ENCODE results near the gene CTNNA2.

The CTNNA2 gene

DNA sequence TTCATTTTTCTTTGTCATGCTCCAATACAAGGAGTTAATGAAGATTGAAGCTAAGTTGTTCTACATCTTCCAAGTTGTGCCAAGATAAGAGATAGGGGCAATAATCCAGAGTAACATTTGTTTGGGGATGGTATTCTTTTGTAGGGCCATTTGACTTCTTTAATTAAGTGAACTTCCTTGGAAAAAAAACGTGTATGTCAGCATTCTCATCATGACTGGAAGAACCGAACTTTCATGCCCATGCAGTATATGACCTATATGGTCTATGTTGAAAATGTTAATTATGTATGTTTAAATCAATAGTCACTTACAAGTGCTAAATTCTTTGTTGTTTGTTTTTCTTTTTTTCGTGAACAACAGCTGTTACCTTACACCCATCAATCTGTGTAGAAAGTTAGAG is 1111.2 kb downstream of the CTNNA2 start:
- no peak for DNase-seq (ENCODE audit: low read depth)
- no peak for TF ChIP-seq CTCF (IDR thresholded peaks at IDR 0.05; ENCODE audit: control insufficient read depth, extremely low read depth, insufficient read depth)
- no peak overlapping the region for H3K4me3 ChIP-seq (ENCODE audit: low read depth, low read length)

DNA sequence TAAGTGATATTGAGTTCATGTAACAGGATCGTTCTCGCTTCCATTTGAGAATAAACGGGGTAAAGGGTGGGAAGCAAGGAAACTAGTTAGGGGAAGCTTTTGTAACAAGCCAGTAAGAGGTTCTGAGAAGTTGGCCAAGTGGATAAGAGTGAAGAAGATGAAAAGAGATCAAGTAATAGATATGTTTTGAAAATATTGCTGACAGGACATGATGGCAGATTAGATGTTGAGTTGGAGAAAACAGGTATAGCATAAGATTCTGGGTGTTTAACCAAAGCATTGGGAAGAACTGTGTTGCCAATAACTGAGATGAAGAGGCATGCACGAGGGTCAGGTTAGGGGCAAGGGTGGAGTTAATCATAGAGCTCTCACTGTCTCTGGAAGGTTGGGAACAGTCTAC is 1121.7 kb downstream of the CTNNA2 start:
- TF ChIP-seq CTCF (IDR thresholded peaks at IDR 0.05; ENCODE audit: control insufficient read depth, extremely low read depth, insufficient read depth) = no peak
- H3K4me3 ChIP-seq (ENCODE audit: low read depth, low read length) = no peak overlapping the region
- no peak for DNase-seq (ENCODE audit: low read depth)

- no peak for DNase-seq (ENCODE audit: low read depth)
- no peak overlapping the region for H3K4me3 ChIP-seq (ENCODE audit: low read depth, low read length)
- TF ChIP-seq CTCF (IDR thresholded peaks at IDR 0.05; ENCODE audit: control insufficient read depth, extremely low read depth, insufficient read depth) = no peak
These were observed 1125.9 kb downstream of the CTNNA2 start for GRCh38 chr2:80638783-80639182.

DNA sequence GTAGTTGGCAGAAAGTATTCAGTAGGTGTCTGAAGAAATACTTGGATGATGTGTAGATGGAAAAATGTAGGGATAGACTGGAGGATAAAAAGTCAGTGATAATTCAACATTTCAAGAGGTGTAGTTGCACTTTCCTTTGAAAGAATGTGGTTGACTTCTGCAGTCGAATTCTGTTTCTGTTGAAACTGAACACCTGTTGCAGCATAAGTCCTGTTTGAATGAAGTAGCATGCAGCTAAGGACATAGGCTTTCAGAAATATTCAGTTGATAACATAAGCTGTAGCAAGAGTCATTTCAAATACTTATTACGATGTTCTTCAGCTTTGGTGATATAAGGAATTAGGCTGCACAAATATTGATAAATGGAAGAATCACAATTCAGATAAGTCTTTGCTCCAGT is 1129.6 kb downstream of the CTNNA2 start:
- TF ChIP-seq CTCF (IDR thresholded peaks at IDR 0.05; ENCODE audit: control insufficient read depth, extremely low read depth, insufficient read depth) = no peak
- H3K4me3 ChIP-seq (ENCODE audit: low read depth, low read length) = no peak overlapping the region
- no peak for DNase-seq (ENCODE audit: low read depth)

DNA sequence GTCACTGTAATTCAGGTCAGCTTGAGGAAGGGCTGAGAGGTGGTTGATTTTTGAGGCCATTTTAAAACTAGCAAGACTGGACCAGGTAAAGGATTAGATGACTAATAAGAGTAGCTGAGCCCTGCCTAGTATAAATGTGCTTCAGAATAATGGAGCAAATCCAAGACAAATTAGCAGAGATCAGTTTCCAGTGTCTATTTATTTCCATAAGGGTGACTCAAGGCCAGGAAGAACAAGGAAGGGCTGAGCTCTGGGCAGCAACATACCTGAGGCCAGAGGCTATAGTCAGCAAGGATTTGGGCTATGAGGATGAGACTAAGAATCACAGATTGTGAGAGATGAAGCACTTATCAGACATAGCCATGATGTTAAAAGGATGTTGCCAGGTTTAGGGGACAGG is 1130.7 kb downstream of the CTNNA2 start:
- TF ChIP-seq CTCF (IDR thresholded peaks at IDR 0.05; ENCODE audit: control insufficient read depth, extremely low read depth, insufficient read depth) = no peak
- no peak overlapping the region for H3K4me3 ChIP-seq (ENCODE audit: low read depth, low read length)
- no peak for DNase-seq (ENCODE audit: low read depth)

DNA sequence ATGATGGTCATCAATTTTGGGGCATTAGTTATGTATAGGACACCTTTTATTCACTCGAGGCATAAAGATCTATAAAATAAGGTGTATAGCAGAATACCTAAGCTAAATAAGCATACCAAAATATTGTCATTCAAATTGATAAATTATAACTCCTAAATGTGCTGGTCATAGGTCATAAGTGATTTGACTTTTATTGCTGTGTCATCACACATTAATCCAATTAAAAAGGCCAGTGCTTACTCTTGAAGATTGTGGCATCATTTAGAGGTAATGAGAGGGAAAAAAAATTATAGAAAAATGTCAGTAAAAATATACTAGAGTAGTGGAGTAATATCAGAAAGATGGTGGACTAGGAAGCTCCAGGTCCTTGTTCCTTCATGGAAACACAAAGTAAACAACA is 1138.6 kb downstream of the CTNNA2 start:
- TF ChIP-seq CTCF (IDR thresholded peaks at IDR 0.05; ENCODE audit: control insufficient read depth, extremely low read depth, insufficient read depth) = no peak
- H3K4me3 ChIP-seq (ENCODE audit: low read depth, low read length) = no peak overlapping the region
- DNase-seq (ENCODE audit: low read depth) = no peak

DNA sequence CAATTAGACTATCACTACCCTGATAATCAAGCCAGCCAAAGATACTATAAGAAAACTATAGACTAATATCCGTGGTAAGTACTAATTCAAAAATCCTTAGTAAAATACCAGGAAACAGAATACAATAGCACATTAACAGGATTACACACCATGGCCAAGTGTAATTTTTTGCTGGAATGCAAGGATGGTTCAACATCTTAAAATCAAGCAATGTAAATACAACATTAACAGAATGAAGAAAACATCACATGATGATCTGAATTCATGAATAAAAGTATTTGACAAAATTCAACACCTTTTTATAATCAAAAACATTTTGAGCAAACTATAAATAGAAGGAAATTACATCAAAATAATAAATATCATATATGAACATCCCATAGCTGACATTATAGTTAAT is 1142.4 kb downstream of the CTNNA2 start:
- DNase-seq (ENCODE audit: low read depth) = no peak
- no peak overlapping the region for H3K4me3 ChIP-seq (ENCODE audit: low read depth, low read length)
- no peak for TF ChIP-seq CTCF (IDR thresholded peaks at IDR 0.05; ENCODE audit: control insufficient read depth, extremely low read depth, insufficient read depth)

Measured in LNCaP clone FGC (cell line).